HEK293 (cell line): Measurements from ENCODE around the gene CCT8.

ENCODE experiments used
- CTCF ChIA-PET: fragments of 350-600 bp; formaldehyde crosslinking; extraction: SDS; loops from one replicate; lab custom pipeline; 2021; ENCODE audit warnings: antibody characterized with exemption; lab: Yijun Ruan, JAX
- POLR2A ChIA-PET: fragments of 300-600 bp; formaldehyde crosslinking; extraction: SDS; loops from one replicate; lab custom pipeline; 2020; ENCODE audit warnings: antibody characterized with exemption, inconsistent platforms; lab: Yijun Ruan, JAX
- H3K27ac ChIP-seq: fragments of 200-500 bp; sonication (Bioruptor generic); 2 replicates; pipeline ENCODE4 v1.5.1; 2014; ENCODE audit warnings: low read depth, low read length, control low read depth, inconsistent platforms; ENCODE audit errors: extremely low read depth
- H3K36me3 ChIP-seq, 2 experiments: fragments of 200-500 bp in 1 of 2; sonication (Bioruptor generic) in 1 of 2; 1 replicate in 1 of 2; 2 replicates in 1 of 2; pipeline ENCODE4 v1.5.1; 2014 to 2017; ENCODE audit warnings: inconsistent platforms in 2 of 2, low read length in 2 of 2; ENCODE audit not compliant: control insufficient read depth in 2 of 2, insufficient read depth in 1 of 2
- H3K4me1 ChIP-seq: fragments of 200-500 bp; sonication (Bioruptor generic); 2 replicates; pipeline ENCODE4 v1.5.1; 2014; ENCODE audit warnings: mild to moderate bottlenecking, low read length, inconsistent platforms; ENCODE audit not compliant: control insufficient read depth, insufficient read depth
- H3K4me3 ChIP-seq: 2 replicates; pipeline ENCODE4 v1.5.1; 2011; ENCODE audit warnings: low read depth, mild to moderate bottlenecking, control low read depth, low read length, moderate library complexity
- H3K9me3 ChIP-seq: fragments of 200-500 bp; sonication (Bioruptor generic); 2 replicates; pipeline ENCODE4 v1.5.1; 2014; ENCODE audit warnings: low read depth, low read length, inconsistent platforms; ENCODE audit not compliant: control insufficient read depth, insufficient read depth
- ELK4 ChIP-seq: IDR thresholded peaks from 2 replicates; pipeline ENCODE4 v1.6.1; 2011; ENCODE audit warnings: mild to moderate bottlenecking, low read depth, low read length, borderline replicate concordance
- FEZF1 ChIP-seq: fragments of 450-650 bp; formaldehyde crosslinking; IDR thresholded peaks from 2 replicates; pipeline ENCODE4 v1.5.1; 2016; ENCODE audit warnings: missing biosample characterization, missing genetic modification characterization
- KLF10 ChIP-seq: fragments of 450-650 bp; IDR thresholded peaks from 2 replicates; pipeline ENCODE4 v1.5.1; 2018; ENCODE audit warnings: missing biosample characterization, mild to moderate bottlenecking, missing genetic modification characterization
- MYNN ChIP-seq: fragments of 450-650 bp; formaldehyde crosslinking; IDR thresholded peaks from 2 replicates; pipeline ENCODE4 v1.5.1; 2016; ENCODE audit warnings: missing biosample characterization, missing genetic modification characterization, borderline replicate concordance
- PRDM10 ChIP-seq: fragments of 450-650 bp; formaldehyde crosslinking; IDR thresholded peaks from 2 replicates; pipeline ENCODE4 v1.5.1; 2016; ENCODE audit warnings: missing biosample characterization, missing genetic modification characterization
- REPIN1 ChIP-seq: fragments of 450-650 bp; formaldehyde crosslinking; IDR thresholded peaks from 2 replicates; pipeline ENCODE4 v1.5.1; 2017; ENCODE audit warnings: missing biosample characterization, missing genetic modification characterization, low read depth
- REST ChIP-seq: fragments of 450-650 bp; formaldehyde crosslinking; IDR thresholded peaks from 2 replicates; pipeline ENCODE4 v1.5.1; 2016; ENCODE audit warnings: missing biosample characterization, missing genetic modification characterization
- ZBTB44 ChIP-seq: fragments of 450-650 bp; IDR thresholded peaks from 2 replicates; pipeline ENCODE4 v1.5.1; 2018; ENCODE audit warnings: missing biosample characterization, mild to moderate bottlenecking, missing genetic modification characterization
- ZBTB6 ChIP-seq: fragments of 450-650 bp; formaldehyde crosslinking; IDR thresholded peaks from 2 replicates; pipeline ENCODE4 v1.5.1; 2017; ENCODE audit warnings: missing biosample characterization, missing genetic modification characterization
- ZBTB8A ChIP-seq: fragments of 450-650 bp; formaldehyde crosslinking; IDR thresholded peaks from 2 replicates; pipeline ENCODE4 v1.5.1; 2016; ENCODE audit warnings: missing biosample characterization, missing genetic modification characterization
- ZNF350 ChIP-seq: fragments of 450-650 bp; formaldehyde crosslinking; IDR thresholded peaks from 2 replicates; pipeline ENCODE4 v1.5.0; 2017; ENCODE audit warnings: missing biosample characterization, mild to moderate bottlenecking, missing genetic modification characterization
- ZNF518A ChIP-seq: fragments of 450-650 bp; formaldehyde crosslinking; conservative IDR thresholded peaks from 2 replicates; pipeline ENCODE4 v1.5.1; 2016; ENCODE audit warnings: low read depth, missing biosample characterization, missing genetic modification characterization
- ZNF585B ChIP-seq: fragments of 450-650 bp; formaldehyde crosslinking; IDR thresholded peaks from 2 replicates; pipeline ENCODE4 v1.5.1; 2016; ENCODE audit warnings: missing biosample characterization, missing genetic modification characterization
- ZNF626 ChIP-seq: fragments of 450-650 bp; sonication (Bioruptor Pico); formaldehyde crosslinking; IDR thresholded peaks from 2 replicates; pipeline ENCODE4 v1.5.1; 2018; ENCODE audit warnings: missing biosample characterization, missing genetic modification characterization, inconsistent platforms
- ZNF629 ChIP-seq: fragments of 450-650 bp; formaldehyde crosslinking; IDR thresholded peaks from 2 replicates; pipeline ENCODE4 v1.5.1; 2017; ENCODE audit warnings: missing biosample characterization, missing genetic modification characterization
- ZNF677 ChIP-seq: fragments of 450-650 bp; IDR thresholded peaks from 2 replicates; pipeline ENCODE4 v1.5.0; 2018; ENCODE audit warnings: missing biosample characterization, mild to moderate bottlenecking, missing genetic modification characterization, moderate library complexity
- ZNF843 ChIP-seq: fragments of 450-650 bp; formaldehyde crosslinking; IDR thresholded peaks from 2 replicates; pipeline ENCODE4 v1.5.1; 2016; ENCODE audit warnings: missing biosample characterization, missing genetic modification characterization

The CCT8 gene

GRCh38 chr21:29115899-29116298 lies 42.5 kb upstream of the CCT8 start (continued):
- no peak for TF ChIP-seq ELK4

GRCh38 chr21:29114765-29115500 lies 41.5 kb upstream of the CCT8 start:
- CTCF ChIA-PET: interaction anchor here (0.6 to 2.9 kb wide), 12 partner anchors 9 to 1502 kb away, joined by 3 to 15 read pairs (median 3); partner anchors contain the start of gene CCT8
- H3K4me3 ChIP-seq: no peak overlapping the region
- POLR2A ChIA-PET: interaction anchor here (0.5 to 2.3 kb wide), 9 partner anchors 9 to 243 kb away, joined by 3 to 8 read pairs (median 4); partner anchors contain the start of genes CCT8 and LTN1
- H3K36me3 ChIP-seq: no peaks in the 10 kb centered on the region
- H3K4me1 ChIP-seq: peaks cover 8% of the 10 kb centered on the region; the same call in 1 of the 2 replicates
- H3K27ac ChIP-seq: no peak overlapping the region
- H3K9me3 ChIP-seq: no peaks in the 10 kb centered on the region
- no peak for TF ChIP-seq ZNF626 (tag by site-specific recombination)
- 0 out of 2 replicates have a peak, but pooled peaks have one; percentile 17 for TF ChIP-seq ZNF518A (tag by site-specific recombination)
- peak; percentile 91 for TF ChIP-seq ZNF677 (tag by site-specific recombination)
- peak; percentile 71 for TF ChIP-seq KLF10
- no peak for TF ChIP-seq ZNF585B (tag by site-specific recombination)
- no peak for TF ChIP-seq MYNN (tag by site-specific recombination)
- peak; percentile 55 for TF ChIP-seq ZBTB8A
- TF ChIP-seq REPIN1 (tag by site-specific recombination): no peak
- peak; percentile 50; the same call in 1 of the 2 replicates for TF ChIP-seq PRDM10 (tag by site-specific recombination)
- TF ChIP-seq FEZF1 (tag by site-specific recombination): peak; percentile 52; the same call in 1 of the 2 replicates
- TF ChIP-seq ZBTB6: no peak
- peak; percentile 60 for TF ChIP-seq ZNF629 (tag by site-specific recombination)
- no peak for TF ChIP-seq ZNF350
- no peak for TF ChIP-seq ZBTB44 (tag by site-specific recombination)
- TF ChIP-seq ZNF843 (tag by site-specific recombination): no peak
- 0 out of 2 replicates have a peak, but pooled peaks have one; percentile 35 for TF ChIP-seq REST (tag by site-specific recombination)
